Retinal pigment epithelial cell (primary cell): ENCODE data around the gene MNX1.

Experiments used
- DNase-seq: peaks from one replicate; pipeline ENCODE4 v3.0.0-alpha.2; 2010; ENCODE audit warnings: low read depth
- H3K4me3 ChIP-seq: 2 replicates; pipeline ENCODE4 v1.5.1; 2011; ENCODE audit warnings: mild to moderate bottlenecking, low read length, control low read depth, moderate library complexity
- CTCF ChIP-seq: conservative IDR thresholded peaks from 2 replicates; pipeline ENCODE4 v1.5.1; 2011; ENCODE audit warnings: low read depth, low read length, control low read depth, inconsistent platforms

MNX1 gene

DNA sequence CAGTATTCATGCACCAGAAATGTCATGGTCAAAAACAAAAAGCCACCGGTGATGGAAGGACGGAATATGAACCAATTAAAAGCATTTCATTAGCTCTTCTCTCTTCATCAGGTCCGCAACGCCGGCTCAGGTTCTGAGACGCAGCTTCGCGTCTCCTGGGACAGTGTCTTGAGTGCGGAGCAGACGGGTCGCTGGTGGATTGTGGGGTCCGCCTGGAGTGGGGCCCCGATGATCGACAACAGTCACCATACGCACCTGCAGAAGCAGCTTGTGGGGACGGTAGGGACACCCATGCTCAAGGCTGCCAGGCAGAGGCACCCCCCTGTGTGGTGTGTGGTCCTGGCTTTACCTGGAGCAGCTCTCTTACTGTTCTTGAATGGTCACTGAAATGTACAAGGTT lies 47.6 kb downstream of the MNX1 start:
- no peak overlapping the region for H3K4me3 ChIP-seq
- no peak for TF ChIP-seq CTCF
- DNase-seq = no peak

DNA sequence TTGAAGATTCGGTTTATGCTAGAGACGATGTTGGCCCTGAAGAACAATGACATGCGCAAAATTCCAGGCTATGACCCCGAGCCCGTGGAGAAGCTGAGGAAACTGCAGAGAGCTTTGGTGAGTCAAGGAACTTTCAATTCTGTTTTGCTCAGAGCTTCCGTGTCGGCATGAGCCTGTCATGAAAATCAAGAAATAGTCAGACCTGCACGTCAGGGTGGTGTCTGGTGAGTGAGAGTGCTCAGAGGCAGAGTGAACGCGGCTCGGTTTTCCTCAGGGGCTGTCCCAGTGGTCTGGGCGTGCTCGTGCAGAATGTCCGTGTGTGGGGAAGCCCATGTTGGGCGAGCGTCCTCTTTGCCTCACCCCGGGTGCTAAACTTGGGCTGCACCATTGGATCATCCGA lies 48.3 kb downstream of the MNX1 start:
- no peak overlapping the region for H3K4me3 ChIP-seq
- DNase-seq = no peak
- no peak for TF ChIP-seq CTCF

GRCh38 chr7:156956727-156957126 lies 53.7 kb downstream of the MNX1 start:
- no peak for TF ChIP-seq CTCF
- no peak overlapping the region for H3K4me3 ChIP-seq
- DNase-seq = no peak

GRCh38 chr7:156954941-156955340 lies 55.5 kb downstream of the MNX1 start:
- no peak for DNase-seq
- H3K4me3 ChIP-seq = no peak overlapping the region
- no peak for TF ChIP-seq CTCF
